ENCODE measurements around the gene ANKH.

The ANKH gene

DNA sequence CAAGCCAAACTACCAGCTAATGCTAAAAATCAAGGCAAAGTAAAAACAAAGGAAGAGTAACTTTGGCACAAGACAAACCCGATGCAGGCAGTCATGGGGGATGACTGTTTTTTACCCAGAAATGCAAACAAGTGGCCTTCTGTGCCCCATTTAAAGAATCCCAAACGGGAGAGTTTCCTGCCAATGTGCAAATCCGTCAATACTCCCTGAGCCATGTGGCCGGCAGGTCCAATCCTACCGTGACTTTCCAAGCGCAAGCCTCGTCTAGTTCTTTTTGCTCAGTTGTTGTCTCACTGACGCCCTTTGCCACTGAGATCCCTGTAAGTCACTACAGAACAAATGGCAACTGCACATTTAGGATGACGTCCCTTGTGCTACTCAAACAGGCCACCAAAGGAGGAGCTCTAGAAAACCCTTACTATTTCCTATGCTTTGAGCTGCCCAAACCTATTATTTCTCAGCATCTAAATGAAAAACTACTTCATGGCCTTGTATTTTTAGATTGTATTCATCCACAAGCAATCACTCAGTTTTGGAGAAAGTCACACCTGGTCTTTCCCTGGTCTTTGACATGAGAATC, 163.7 kb downstream of the ANKH start:
- DNase-seq = no peak

DNA sequence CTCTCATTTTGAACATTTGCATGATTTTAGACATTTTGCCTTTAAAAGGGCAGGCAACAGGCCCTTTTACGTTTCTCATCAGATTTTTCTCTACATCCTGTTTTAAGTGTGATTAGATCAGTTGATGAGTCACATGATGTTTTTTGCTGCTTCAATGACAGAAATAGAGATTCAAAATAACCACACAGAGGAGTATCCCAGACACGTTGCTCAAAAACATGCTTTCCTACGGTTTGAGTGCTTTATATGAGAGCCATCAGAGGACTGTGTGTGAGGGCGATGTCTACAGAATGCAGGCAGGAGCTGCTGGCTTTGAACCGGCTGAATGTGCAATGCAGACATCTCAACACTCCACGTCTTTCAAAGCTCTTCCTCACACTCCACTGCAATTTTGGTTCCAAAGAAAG, 165.0 kb downstream of the ANKH start:
- DNase-seq = peak in 1 of 2 donors; percentile 67

DNA sequence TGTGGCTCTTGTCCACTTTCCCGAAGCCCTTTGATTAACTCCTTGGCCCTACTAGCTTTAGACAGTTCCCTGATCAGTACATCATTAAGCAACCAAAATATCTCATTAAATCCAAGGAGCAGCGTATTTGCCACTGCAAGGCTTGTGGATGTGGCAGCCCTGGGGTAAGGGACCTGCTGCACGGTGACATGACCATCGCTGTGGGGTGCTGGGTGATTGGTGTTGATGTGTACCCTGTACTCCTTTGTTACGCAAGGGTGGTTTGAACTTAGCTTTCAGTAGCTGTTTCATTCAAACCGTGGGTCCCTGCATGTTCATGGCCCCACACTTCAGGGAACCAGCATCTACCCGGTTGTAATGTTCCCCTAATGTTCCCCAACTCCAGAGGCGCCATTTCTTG, 166.0 kb downstream of the ANKH start:
- no peak for DNase-seq

DNA sequence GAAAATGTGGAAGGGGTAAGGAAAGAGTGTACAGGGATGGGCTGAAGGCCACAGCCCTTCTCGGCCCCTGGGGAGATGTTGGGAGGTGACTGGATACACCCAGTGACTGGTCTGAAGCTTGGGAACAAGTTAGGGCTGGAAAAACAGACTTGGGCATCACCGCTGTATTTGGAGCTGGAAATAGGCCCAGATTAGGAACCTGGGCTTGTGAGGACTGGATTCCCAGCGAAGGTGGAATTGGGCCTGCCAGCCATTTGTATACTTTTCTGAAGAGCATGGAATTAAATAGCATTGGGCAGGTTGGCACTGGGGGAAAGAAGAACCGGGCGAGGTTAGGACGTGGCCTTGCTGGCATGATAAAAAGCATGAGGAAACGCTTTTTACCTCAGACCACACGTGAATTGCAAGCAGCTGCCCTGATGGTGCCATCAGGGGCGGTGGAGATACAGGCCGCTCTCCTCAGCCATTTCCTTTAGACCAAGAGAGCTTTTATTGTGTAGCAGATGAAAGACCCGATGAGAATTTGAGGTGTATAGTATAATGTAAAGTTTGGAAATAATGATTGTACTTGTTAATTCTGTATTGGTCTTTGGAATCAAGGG, 169.2 kb downstream of the ANKH start:
- DNase-seq = no peak

DNA sequence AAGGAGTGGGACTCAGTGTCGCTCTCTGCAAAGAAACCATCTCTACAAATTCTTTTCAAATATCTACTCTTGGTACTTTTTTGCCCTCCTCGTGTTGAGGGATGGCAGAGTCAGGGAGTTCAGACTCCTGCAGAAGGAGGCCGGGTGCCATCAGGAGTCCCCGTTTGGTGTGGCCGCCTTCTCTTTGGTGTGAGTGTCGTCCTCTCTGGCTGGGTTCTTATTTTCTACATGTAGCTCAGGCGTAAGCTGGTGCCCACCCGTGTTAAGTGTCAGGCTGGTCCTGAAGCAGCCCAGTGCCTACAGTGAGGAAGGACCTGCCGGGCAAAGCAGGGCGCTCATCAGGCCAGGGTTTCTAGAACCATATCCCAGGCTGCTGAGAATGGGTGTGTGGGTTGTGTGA, 170.0 kb downstream of the ANKH start:
- DNase-seq = no peak

DNA sequence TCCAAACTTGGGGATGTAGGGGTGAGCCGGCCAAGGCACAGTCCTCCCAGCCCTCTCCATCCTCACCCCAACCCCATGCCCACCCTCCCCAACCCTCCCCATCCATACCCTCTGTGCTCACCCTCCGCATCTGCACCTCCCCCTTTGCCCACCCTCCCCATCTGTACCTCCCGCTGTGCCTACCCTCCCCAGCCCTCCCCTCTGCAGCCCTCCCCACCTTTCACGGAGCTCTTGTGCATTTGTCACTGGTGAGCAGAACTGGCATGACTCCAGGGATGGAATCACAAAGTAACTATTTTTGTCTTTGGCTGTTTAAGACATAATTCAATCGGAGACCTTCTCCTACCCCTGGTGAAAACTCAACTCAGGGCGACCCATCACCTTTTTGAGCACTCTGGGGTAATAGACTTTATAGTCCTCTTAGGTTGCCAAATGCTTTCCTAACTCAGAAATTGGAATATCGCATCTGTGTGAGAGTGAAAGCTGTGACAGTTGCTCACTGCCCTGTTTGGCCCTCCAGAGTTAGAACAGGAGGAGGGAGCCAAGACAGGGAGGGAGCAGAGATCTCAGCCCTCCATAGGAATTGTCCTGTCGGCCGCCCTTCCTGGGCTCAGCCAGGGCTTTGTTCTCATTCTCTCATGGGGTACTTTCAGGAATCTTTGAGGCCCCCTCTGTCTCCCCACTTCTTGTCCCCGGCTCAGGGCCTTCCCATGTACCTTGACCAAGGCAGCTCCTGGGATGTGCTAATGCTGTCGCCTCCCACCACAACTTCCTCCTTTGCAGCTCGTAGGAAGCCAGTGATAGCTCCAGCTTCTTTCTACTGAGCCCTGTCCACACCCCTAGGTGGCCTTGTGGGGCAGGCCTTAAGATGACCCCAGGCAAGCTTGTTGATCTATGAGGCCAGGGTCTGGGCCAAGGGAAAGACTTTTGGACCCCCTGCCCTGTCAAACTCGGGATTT, 170.8 kb downstream of the ANKH start:
- peak in 1 of 2 donors; percentile 16 for DNase-seq

DNA sequence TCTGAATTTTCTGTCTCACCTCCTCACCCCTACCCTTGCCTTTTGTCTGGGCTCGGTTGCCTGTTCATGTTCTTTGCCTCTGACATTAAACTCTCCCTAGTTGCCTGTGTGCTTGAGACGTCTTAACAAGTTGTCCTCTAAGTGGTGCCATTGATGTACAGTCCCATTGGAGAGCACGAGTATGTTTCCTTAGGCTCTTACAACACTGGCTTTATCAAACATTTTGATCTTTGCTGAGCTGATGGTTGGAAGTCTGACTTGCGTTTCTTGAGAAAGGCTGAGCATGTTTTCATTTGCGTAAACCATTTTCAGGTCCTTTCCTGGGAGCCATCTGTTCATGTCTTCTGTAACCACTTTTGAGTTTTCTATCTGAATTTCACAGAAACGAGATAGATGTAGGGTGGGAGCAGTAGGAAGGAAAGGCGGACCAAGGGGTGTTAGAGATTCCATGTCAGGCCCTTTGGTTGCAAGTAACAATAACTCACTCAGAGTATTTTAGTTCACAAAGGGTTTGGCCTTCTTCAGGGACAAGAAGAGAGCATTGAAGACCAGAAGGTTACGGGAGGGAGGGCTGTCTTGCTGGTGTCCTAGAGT, 171.7 kb downstream of the ANKH start:
- DNase-seq = no peak

DNA sequence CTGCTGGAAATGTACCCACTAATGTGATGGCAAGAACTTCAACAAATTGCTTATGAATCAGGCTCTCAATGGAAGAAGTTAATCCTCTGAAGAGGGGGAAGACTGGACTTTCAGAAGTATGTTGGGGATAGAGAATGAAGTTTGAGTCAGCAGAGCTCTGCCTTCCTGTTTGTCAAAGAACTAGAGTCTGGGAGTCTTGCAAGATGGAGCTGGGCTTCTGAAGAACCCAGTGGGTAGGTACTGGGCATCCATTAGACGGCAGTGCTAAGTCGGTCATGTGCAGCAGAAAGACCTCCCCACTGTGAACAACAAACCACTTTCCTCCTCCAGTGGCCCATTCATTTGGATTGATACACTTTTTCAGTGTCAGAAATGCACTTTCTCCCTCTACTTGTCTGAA, 172.4 kb downstream of the ANKH start:
- no peak for DNase-seq

DNA sequence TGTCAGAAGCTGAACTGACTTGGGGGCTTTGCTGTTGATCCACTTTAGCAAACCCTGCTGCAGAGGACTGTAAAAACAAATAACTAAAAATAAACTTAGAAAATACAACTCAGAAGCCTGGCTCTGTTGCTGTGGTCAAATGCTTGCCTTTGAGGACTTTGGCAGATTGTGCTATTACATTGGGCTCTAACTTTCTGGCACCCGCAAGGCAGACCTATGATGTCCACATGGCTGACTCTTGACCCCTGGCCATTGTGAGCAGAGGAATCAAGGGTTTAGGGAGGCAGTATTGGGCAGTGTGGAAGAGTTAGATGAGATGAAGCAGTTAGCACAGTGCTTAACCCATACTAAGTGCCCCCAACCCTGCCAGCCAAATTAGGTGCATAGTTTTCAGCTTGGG, 173.1 kb downstream of the ANKH start:
- DNase-seq = no peak

DNA sequence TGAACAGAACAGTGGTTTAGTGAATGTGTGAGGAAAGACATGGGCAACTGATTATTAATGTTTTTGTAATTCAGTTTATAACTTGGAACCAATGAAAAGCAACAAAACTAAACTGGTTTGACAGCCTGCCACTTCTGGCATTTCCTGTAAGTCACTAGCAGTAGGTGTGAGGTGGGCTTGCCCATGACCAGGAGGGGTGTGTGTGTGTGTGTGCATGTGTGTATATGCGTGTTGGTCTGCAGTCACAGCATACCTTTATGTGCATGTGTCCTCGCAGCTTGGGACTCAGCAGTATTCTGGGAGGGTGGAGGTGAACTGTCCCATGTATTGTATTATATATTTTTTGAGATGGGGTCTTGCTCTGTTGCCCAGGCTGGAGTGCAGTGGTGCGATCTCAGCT, 174.7 kb downstream of the ANKH start:
- no peak for DNase-seq

DNA sequence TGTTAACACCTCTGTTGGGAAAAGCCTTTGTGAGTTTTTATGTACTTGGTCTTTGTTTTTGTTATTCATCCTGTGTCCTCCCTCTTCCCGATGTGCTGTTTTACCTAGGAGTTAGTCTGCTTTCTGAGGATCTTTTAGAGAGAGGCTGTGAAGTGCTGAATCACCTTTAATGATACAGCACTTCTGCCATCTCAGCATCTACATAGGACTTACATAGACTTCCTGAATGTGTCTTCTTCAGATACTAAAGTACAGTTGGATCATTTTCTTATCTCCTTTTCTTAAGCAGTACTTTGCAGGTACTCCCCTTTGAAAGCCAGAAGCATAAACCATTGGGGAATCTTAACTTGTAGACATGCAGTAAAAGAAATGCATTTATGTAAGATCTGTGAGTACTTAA, 175.5 kb downstream of the ANKH start:
- no peak for DNase-seq

DNA sequence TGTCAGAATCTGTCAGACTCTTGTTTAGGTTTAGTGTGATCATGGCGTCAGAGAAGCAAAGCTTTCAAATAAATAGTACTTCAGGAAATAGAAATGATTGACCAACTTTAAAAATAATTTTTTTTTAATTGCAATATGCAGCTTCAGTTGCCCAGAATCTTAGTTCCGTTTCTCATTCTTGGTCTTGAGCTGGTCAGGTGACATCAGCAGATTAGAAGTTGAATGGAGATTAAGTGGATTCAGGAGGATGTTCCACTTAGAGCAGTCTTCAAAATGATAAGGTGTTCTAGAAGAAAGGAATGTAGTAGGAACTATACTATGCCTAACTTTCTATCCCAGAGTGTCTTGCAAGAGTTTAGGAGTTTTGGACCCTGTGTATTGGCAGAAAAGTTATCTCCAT, 176.4 kb downstream of the ANKH start:
- no peak for DNase-seq

DNA sequence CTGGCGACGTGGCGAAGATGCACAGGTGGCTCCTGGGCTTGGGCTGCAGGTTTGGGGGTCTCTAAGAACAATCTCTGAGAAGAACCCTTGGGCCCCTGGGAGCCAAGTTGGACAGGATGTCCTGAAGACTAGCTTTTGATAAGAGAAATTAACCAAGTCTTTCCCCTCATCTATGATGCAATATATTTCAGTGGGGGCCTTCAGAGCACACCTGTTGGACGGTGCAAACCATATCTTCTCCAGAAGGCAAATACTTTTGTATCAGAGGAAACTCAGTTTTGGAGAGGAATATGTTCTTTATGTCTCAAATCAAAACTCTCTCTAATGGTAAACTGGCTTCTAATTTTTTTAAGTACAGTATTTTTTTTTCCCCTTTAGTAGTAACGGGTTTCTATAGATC, 178.5 kb downstream of the ANKH start:
- no peak for DNase-seq

DNA sequence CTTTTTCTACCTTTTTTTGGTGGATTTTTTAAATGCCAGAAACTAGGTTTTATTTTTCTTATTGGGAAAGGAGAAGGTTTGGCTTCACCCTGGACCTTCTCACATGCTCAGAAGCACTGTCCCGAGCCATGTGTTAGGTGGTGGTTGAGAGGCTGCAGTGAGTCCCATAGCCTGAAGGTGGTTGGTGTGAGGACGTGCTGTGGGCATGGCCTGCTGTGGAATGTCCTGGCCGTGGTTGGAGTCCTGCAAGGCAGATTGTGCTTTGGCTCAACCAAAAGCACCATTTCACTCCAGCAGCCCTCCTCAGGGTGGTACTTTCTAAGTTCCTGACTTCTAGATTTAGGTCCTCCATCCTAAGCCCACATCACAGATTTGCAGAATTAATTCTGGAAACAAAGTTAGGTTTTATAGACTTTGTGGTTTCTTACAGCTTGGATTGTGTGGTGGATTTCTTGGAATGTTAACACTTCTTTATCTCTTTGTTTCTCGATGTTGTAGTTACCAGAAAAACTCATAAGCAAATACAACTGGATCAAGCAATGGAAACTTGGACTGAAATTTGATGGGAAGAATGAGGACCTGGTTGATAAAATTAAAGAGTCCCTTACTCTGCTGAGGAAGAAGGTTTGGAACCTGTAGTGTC, 184.4 kb downstream of the ANKH start:
- DNase-seq = no peak

DNA sequence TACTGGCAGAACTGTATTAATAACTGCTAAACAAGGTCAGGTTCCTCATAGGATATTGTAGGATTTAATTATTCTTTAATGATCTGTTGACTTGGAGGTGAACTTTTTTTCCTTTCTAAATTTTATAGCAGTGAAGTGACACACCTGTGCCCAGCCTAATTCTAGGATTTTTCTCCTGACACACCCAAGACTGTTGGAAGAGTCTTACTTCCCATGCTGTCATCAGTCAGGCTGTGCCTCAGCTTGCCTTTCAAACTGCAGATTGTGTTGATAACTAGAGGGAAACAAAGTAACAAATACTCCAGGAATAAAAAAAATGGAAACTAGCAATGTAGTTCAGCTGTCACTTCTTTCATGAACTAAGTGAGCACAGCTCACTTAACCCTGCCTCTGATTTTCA, 185.1 kb downstream of the ANKH start:
- no peak for DNase-seq

DNA sequence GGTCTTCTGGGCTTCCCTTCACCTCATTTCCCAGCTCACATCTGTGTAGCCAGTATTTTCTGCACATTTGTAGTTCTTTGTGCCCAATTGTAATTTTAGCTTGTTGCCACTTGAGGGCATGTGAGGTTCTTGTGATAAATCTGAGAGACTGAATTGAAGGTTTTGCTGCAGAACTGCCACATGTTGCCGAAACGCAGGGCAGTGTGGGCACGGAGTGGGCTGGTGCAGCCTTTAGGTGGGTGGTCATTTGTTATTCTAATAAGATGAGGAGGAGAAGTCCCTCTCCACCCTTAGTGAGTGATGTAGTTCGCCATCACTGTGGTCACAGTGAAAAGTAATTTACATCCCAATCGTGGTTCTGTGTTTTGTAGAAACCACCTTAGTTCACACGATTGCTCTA, 185.8 kb downstream of the ANKH start:
- DNase-seq = peak; percentile 42 to 71

DNA sequence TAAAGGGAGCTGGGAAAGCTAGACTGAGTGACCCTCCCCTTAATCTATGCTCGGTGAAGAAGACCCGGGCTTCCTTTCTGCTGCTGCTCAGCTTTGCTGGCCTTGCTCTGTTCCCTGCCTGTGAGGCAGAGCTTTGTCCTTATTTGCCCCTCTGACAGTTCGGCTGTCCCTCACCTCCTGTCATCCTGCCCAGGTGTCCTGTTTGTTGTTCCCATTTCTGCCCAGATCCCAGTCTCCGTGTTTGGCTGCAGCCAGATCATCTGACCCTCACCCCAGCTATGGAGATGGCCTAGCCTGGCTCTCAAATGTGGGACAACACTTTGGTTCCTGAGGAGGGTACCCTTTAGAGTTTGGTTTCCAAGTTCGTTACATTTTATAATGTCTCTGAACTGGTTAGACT, 186.8 kb downstream of the ANKH start:
- DNase-seq = no peak

DNA sequence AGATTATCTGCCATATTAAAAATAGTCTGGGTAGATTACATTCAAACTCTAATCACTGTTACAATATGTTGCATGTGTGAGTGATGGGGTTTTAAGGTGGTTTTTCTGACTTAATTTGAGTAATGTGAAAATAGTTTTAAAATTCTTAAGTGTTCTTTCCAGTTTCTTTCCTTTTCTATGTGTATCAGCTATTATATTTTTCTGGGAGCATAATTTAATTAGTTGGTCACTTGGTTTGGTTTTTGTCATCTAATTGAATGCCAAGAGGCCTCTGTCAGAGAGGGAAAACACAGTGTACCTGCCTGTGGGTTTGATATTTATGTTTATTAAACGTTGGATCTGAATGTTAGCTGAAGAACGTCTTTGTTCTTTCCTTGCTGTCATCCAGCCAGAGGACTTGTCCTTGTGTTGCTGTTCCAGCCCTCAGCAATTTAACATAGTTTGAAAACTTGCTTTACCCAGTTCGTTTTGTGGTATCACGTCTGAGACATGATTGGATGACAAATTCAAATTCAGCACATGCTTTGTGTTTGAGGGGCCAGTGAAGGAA, 187.6 kb downstream of the ANKH start:
- no peak for DNase-seq

DNA sequence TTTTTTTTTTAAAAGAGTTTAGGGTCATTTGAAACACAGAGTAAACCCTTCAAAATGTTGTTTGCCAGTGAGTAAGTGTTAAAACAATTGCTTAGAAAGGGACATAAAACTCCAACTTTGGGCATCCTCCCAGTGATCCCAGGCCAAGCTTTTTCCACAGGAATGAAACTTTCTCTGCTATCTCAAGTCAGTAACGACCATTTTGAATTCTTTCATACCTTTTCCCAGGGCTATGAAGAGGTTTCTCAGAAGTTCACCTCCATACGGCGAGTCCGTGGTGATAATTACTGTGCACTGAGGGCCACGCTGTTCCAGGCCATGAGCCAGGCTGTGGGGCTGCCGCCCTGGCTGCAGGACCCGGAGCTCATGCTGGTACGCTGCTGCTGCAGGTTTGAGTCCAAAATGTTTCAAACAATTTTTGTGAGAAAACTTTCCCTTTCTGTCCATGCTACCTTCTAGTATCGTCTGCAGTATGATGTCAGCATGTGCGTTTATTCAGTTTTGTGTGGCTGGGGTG, 190.3 kb downstream of the ANKH start:
- no peak for DNase-seq

DNA sequence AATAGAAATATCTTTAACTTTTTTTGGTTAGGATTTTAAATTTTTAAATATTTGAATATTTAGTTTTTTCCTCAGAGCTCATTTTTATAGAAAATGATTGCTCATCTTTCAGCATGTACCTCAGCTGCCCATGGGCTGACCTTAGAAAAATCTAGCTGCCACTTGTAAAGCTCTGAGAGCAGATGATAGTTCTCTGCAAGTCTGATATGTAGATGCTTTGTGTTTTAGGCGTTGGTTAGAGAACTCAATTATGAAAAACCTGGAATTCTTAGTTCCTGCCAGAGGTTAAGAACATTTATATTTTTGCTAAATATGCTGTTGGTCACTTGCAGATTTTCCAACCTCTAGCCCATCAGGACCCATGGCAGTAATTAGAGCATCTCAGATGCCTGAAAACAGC, 192.0 kb downstream of the ANKH start:
- DNase-seq = no peak

DNA sequence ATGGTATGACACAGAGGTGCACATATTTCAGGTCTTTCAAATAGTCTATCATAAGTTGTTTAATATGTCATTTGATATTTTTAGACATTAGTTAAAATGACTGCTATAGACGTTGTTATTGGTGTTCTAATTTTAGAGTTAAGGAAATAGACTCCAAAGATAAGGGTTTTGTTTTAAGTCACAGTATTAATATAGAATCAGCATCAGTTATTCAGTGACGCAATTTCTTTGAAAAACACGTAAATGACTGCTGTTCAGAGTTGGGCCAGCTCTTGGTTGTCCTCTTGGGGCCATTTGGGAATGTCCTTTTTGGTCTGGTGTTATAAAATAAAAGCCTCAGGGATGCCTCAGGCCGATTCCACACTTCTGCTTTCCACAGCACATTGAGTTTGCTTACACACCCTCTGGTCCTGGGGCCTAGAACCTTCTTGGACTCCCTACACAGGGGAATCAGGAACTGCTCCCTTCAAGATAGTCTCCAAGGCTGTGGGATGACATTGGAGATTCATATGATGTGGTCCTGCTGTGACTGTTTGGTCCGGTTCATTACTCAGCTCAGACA, 192.7 kb downstream of the ANKH start:
- DNase-seq = no peak

DNA sequence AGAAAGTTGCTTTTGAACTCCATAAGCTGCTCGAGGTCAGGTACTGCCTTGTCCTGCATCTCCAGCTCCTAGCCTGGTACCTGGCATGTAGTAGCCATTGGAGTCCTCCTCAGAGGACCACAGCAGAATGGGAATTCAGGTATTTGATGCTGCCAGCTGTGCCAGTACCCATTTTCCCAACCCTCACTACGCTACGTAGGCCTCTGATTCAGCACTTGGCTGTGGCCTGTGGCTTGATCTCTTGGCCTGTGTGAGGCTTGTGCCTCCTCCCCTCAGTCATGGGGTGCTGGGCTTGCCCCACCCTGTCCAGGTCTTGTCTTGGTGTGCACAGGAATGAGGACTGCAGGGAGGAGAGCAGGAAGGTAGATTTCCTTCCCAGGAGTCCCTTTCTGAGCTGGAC, 195.3 kb downstream of the ANKH start:
- peak in 1 of 2 donors; percentile 28 for DNase-seq
